ENCODE data around the gene MRPS5.
"Not testable (repeated sequence)": the region's sequence is repeated elsewhere in the genome, so short reads cannot be mapped to it uniquely, and the experiment has no call there.

The MRPS5 gene

DNA sequence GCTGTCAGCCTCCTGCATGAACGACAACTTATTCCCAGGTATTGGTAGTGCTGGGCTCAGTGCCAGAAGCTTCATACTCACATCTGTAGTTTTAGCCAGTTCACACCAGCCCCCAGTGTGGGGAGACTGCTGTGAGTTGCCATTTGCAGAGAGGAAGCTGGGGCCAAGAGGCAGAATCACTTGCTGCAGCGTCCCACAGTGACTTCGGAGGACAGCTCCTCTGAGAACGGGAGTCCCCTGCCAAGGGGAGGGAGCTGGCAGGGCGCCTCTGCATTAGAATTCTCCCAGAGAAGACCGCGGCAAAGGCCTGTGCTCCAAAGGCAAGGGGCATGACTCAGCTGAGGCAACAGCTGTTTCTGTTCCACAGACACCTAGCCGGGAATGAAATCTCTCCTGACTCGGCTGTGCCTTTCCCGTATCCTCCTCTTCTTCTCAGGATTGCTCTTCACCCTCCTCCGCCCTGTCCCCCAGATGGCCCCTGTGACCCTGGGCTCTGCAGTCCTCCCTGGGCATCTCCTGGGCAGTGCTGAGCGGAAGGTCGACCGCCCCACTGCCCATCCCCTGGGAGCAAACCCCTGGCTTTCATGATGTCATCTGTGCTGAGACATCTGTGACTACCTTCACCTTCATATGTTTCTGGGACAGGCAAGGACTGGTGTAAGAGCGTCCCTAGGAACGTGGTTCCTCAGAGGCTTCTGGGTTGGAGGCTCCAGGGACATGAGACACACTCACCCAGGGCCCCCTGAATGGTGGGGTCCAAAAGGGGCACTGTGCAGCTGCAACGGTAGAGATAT is 78.1 kb downstream of the MRPS5 start:
- FAIRE-seq, result no peak

DNA sequence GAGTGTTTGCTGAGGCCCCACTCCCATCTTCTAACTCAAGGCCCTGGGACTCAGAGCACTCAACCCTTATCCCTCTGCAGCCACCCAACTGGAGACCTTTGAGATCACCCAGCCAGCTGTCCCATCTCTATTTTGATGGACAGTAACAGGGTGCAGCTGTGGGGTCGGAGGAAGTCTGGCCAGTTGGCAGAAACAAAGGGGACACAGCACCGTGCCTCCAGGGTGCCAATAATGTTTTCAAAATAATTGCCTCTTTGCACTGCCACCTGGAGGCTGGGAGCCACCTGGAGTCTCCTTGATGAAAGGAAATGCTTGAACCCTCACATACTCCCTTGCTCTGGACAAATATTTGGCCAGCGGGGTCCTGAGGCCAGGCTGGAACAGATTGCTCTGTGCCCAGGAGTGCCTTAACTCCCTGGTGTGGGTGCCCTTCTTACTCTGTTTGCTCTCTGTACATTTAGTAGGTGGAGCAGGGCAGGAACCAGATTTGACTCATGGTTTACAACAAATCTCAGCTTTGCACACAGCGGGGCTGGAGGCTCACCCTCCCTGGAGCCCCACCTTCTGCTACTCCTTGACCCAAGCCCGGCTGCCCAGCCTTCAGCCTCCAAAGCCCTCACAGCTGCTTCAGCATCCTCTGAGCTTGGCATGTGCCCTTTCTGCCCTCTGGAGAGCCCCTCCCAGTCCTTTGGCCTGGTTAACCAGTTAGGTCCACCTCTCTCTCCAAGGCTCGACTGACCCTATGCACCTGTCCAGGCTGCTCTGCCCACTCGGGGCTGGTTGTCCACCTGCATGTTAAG is 78.9 kb downstream of the MRPS5 start:
- FAIRE-seq, result no peak

DNA sequence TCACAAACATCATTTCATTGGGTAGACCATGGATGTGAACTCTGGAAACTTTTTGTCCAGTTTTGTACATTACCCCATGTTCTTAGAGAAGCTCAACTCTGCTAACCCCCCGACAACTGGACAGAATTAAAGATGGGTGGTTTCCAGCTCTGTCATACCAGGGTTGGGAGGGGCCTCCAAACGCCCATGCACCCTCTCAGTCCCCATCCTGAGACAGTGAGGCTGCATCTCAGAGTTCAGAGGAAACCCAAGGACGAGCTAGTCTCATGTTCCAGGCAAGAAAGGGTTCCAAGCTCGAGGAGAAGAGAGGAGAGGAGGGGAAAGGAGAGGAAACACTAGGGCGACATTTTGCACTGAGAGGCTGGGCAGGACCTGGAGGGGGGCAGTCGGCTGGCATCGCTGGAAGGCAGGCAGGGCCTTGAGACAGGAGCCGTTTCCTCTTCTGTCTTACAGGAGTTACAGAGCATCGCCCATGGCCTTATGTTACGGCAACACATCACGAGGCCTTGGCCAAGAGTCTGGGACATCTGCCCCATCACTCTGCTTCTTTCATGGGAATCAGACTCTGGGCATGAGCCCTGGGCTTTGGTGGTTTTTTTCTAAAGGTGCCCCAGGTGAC is 79.7 kb downstream of the MRPS5 start:
- FAIRE-seq, result no peak

DNA sequence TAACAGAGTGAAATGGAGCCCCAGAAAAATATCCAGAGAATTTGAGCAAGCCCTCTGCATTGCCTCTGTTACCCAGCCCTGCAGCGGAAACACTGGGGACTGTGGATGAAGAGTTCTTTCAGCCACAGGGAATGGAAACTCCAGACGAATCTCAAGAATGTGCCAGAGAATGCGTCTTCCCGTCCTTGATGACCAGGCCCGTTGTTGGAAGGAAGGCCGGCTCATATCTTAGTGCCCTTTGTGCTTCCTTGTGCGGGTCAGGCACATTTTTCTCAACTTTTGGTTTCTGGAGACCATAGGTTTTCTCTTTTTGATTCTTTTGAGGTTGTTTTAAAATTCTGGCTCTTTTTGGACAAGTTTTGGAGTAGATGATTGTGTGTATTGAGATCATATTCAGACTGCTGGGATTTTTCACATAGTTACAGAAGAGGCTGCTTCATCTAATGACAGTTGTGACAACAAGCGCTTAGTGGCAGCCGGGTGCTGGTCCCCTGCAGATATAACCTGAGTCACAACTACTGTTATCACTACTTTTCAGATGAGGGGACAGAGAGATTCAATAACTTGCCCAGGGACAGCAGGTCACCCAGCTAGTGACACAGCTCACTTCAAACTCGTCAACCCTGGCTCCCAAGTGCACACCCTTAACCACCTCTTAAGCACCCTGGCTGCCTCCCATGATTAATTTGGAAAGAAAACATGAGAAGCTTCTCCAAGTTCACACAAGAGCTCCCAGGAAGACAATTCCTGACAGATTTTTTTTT is 80.4 kb downstream of the MRPS5 start:
- no peak for FAIRE-seq

DNA sequence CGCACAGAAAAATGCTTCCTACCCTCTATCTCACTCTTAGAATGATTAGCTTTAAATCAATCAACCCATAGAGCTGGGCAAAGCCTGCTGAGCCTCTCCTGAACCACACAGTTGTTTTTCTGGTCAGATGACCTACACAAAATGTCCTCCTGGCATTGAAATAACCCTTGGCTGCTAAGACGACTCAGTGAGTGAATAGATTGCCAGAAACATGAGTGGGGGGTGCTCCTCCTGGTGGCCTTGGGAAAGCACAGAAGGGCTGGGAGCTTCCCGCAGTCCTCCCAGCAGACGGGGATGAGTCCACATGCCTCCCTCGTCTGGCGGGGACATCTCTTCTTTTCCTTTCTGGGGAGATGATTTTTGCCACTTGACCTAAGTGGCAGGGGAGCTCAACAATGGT is 81.2 kb downstream of the MRPS5 start:
- FAIRE-seq, result no peak

GRCh38 chr2:95039978-95040377 is 81.6 kb downstream of the MRPS5 start:
- FAIRE-seq, result no peak

DNA sequence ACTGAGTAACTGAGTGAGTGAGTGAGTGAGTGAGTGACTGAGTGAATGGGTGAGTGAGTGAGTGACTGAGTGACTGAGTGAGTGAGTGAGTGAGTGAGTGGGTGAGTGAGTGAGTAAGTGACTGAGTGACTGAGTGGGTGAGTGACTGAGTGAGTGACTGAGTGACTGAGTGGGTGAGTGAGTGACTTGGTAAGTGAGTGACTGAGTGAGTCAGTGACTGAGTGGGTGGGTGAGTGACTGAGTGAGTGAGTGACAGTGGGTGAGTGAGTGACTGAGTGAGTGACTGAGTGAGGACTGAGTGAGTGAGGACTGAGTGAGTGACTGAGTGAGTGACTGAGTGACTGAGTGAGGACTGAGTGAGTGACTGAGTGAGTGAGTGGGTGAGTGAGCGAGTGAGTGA is 82.2 kb downstream of the MRPS5 start:
- FAIRE-seq, result no peak

GRCh38 chr2:95038635-95039298 is 82.8 kb downstream of the MRPS5 start:
- no peak for FAIRE-seq

DNA sequence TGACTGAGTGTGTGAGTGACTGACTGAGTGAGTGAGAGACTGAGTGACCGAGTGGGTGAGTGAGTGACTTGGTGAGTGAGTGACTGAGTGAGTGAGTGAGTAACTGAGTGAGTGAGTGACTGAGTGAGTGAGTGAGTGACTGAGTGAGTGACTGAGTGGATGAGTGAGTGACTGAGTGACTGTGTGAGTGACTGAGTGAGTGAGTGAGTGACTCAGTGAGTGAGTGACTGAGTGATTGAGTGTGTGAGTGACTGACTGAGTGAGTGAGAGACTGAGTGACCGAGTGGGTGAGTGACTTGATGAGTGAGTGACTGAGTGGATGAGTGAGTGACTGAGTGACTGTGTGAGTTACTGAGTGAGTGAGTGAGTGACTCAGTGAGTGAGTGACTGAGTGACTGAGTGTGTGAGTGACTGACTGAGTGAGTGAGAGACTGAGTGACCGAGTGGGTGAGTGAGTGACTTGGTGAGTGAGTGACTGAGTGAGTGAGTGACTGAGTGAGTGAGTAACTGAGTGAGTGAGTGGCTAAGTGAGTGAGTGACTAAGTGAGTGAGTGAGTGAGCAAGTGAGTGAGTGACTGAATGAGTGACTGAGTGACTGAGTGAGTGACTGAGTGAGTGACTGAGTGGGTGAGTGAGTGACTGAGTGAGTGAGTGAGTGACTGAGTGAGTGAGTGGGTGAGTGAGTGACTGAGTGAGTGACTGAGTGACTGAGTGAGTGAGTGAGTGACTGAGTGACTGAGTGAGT is 83.6 kb downstream of the MRPS5 start:
- not testable (repeated sequence) for FAIRE-seq

- FAIRE-seq, result no peak
These were observed 84.2 kb downstream of the MRPS5 start for GRCh38 chr2:95037384-95037839.

GRCh38 chr2:95036596-95037383 is 84.8 kb downstream of the MRPS5 start:
- FAIRE-seq, result no peak
